Immature natural killer cell (primary cell): ENCODE data around the gene EYA2. TPM values are rescaled to one million over a fixed set of nuclear protein-coding genes. Genes with fewer than 3 reads are reported as not detected.
A peak's percentile ranks its signal among the peaks of the same experiment; 100 is the strongest.

Source experiments
- DNase-seq, 3 donors: peaks; one replicate each; pipeline ENCODE4 v3.0.0; 2022; ENCODE audit warnings: mixed read lengths in 1 of 3
- H3K27ac Mint-ChIP-seq, 6 donors: one replicate each; pipeline ENCODE4 v1.8.0; 2020; ENCODE audit warnings: mixed read lengths in 6 of 6, mild to moderate bottlenecking in 5 of 6, inconsistent platforms in 4 of 6, moderate library complexity in 3 of 6
- H3K27me3 Mint-ChIP-seq, 3 donors: one replicate each; pipeline ENCODE4 v1.8.0; 2020 to 2021; ENCODE audit warnings: low read depth in 3 of 3, mild to moderate bottlenecking in 3 of 3, mixed read lengths in 3 of 3, moderate library complexity in 3 of 3, inconsistent platforms in 1 of 3
- H3K36me3 Mint-ChIP-seq, 3 donors: one replicate each; pipeline ENCODE4 v1.8.0; 2020; ENCODE audit warnings: mixed read lengths in 3 of 3, inconsistent platforms in 2 of 3, mild to moderate bottlenecking in 2 of 3
- H3K4me1 Mint-ChIP-seq, 2 donors: one replicate each; pipeline ENCODE4 v1.8.0; 2020; ENCODE audit warnings: inconsistent platforms in 2 of 2, mild to moderate bottlenecking in 2 of 2, mixed read lengths in 2 of 2, moderate library complexity in 1 of 2
- H3K4me3 Mint-ChIP-seq, 5 donors: one replicate each; pipeline ENCODE4 v1.8.0; 2020; ENCODE audit warnings: mild to moderate bottlenecking in 5 of 5, mixed read lengths in 5 of 5, inconsistent platforms in 3 of 5, moderate library complexity in 3 of 5
- H3K9me3 Mint-ChIP-seq, 6 donors: one replicate each; pipeline ENCODE4 v1.8.0; 2020; ENCODE audit warnings: mild to moderate bottlenecking in 6 of 6, mixed read lengths in 6 of 6, inconsistent platforms in 4 of 6, moderate library complexity in 3 of 6
- polyA plus RNA-seq, 3 donors: library from polyadenylated mRNA; unstranded; fragments of 300-500 nt; fragmentation: Illumina TruSeq; gene quantifications; one replicate each; pipeline ENCODE4 v1.2.3, GENCODE V29; 2021

EYA2 gene
- polyA plus RNA-seq, 3 donors from 2014 or later, result not detected

GRCh38 chr20:46992640-46993035, 98.0 kb downstream of the EYA2 start:
- Mint-ChIP-seq H3K27me3 (peaks cover 5 to 12% (median 9%) of the 10 kb centered on the region in 3 donors), H3K36me3 (no peaks in the 10 kb centered on the region), H3K4me3 (no peak overlapping the region), H3K4me1 (peaks cover 5 to 11% of the 10 kb centered on the region in 2 donors), H3K27ac (no peak overlapping the region), H3K9me3 (no peaks in the 10 kb centered on the region)
- no peak for DNase-seq

- Mint-ChIP-seq H3K9me3 (no peaks in the 10 kb centered on the region), H3K36me3 (no peaks in the 10 kb centered on the region), H3K4me1 (peaks cover 5 to 11% of the 10 kb centered on the region in 2 donors), H3K27me3 (peaks cover 5 to 12% (median 9%) of the 10 kb centered on the region in 3 donors), H3K4me3 (peak overlapping the region in 1 of 5 donors; percentile 24), H3K27ac (no peak overlapping the region)
- DNase-seq, result no peak
Observed at GRCh38 chr20:46993465-46994095, 98.9 kb downstream of the EYA2 start.

DNA sequence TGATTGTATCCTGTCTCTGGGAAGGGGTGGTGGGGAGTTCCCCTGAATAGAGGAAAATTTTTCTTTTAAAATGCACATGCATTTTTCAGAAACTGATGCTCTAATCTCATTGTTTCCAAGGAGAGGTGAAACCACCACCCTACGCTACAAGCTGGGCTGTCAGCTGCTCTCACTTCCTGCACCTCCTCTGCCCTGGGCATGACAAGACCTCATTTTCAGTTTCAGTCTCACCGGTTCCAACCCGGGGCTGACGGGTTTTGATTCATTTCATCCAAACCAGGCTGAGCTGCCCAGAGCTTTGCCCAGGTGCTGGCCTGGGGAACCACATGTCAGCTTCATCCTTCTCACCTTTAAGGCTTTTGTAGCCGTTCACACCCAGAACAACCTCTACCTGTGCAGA, 99.7 kb downstream of the EYA2 start:
- Mint-ChIP-seq H3K4me3 (peak overlapping the region; percentile 61 to 80 (median 73)), H3K27ac (peak overlapping the region in 4 of 6 donors; percentile 36 to 50 (median 42)), H3K36me3 (no peaks in the 10 kb centered on the region), H3K9me3 (no peaks in the 10 kb centered on the region), H3K27me3 (peaks cover 8 to 12% (median 9%) of the 10 kb centered on the region in 3 donors), H3K4me1 (peaks cover 5 to 11% of the 10 kb centered on the region in 2 donors)
- peak in 2 of 3 donors; percentile 2 to 5 for DNase-seq

- H3K4me3 Mint-ChIP-seq, result no peak overlapping the region
- H3K9me3 Mint-ChIP-seq, result no peaks in the 10 kb centered on the region
- no peaks in the 10 kb centered on the region for H3K36me3 Mint-ChIP-seq
- H3K4me1 Mint-ChIP-seq, result peaks cover 5 to 11% of the 10 kb centered on the region in 2 donors
- DNase-seq, result no peak
- no peak overlapping the region for H3K27ac Mint-ChIP-seq
- H3K27me3 Mint-ChIP-seq, result peaks cover 6 to 9% (median 6%) of the 10 kb centered on the region in 3 donors
Observed at GRCh38 chr20:46995561-46996142, 101.0 kb downstream of the EYA2 start.

DNA sequence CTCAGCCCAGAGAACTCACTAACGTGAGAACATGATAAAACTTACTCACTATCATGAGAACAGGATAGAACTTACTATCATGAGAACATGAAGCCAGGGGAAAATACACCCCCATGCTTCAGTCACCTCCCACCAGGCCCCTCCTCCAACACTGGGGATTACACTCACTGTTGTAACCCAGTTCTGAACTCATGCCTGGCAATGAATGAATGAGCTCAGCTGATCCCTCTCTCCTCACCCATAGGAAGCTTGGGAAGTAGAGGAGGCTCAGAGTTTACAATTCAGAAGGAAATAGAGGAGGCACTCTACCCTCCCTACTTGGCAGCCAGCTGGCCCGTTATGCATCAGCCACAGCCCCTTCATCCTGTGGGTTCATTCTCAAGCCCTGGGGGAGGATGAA, 102.5 kb downstream of the EYA2 start:
- H3K4me1 Mint-ChIP-seq, result peaks cover 5 to 11% of the 10 kb centered on the region in 2 donors
- H3K36me3 Mint-ChIP-seq, result no peaks in the 10 kb centered on the region
- H3K4me3 Mint-ChIP-seq, result no peak overlapping the region
- DNase-seq, result no peak
- H3K27ac Mint-ChIP-seq, result no peak overlapping the region
- peaks cover 4 to 10% (median 6%) of the 10 kb centered on the region in 3 donors for H3K27me3 Mint-ChIP-seq
- H3K9me3 Mint-ChIP-seq, result no peaks in the 10 kb centered on the region

GRCh38 chr20:46998477-46999240, 104.0 kb downstream of the EYA2 start:
- no peak overlapping the region for H3K27ac Mint-ChIP-seq

GRCh38 chr20:46999801-47000465, 105.3 kb downstream of the EYA2 start:
- DNase-seq, result no peak
- Mint-ChIP-seq H3K36me3 (no peaks in the 10 kb centered on the region), H3K9me3 (peaks cover 0 to 2% (median 0%) of the 10 kb centered on the region in 6 donors), H3K27ac (no peak overlapping the region), H3K4me3 (no peak overlapping the region), H3K27me3 (peaks cover 0 to 18% (median 7%) of the 10 kb centered on the region in 3 donors), H3K4me1 (no peaks in the 10 kb centered on the region)

More at GRCh38 chr20:46998477-46999240, 104.0 kb downstream of the EYA2 start:
- no peak for DNase-seq
- Mint-ChIP-seq H3K9me3 (peaks cover 0 to 1% (median 0%) of the 10 kb centered on the region in 6 donors), H3K4me1 (peaks cover 5 to 10% of the 10 kb centered on the region in 2 donors), H3K36me3 (no peaks in the 10 kb centered on the region), H3K4me3 (no peak overlapping the region), H3K27me3 (peaks cover 2 to 12% (median 7%) of the 10 kb centered on the region in 3 donors)

GRCh38 chr20:47003223-47003622, 108.6 kb downstream of the EYA2 start:
- Mint-ChIP-seq H3K4me3 (no peak overlapping the region), H3K27me3 (peaks cover 5 to 16% (median 9%) of the 10 kb centered on the region in 3 donors), H3K27ac (no peak overlapping the region), H3K4me1 (no peaks in the 10 kb centered on the region), H3K9me3 (peaks cover 0 to 2% (median 0%) of the 10 kb centered on the region in 6 donors), H3K36me3 (no peaks in the 10 kb centered on the region)
- no peak for DNase-seq

GRCh38 chr20:47004179-47004578, 109.5 kb downstream of the EYA2 start:
- Mint-ChIP-seq H3K27me3 (peaks cover 5 to 20% (median 6%) of the 10 kb centered on the region in 3 donors), H3K27ac (no peak overlapping the region), H3K36me3 (no peaks in the 10 kb centered on the region), H3K9me3 (peaks cover 0 to 2% (median 0%) of the 10 kb centered on the region in 6 donors), H3K4me3 (no peak overlapping the region), H3K4me1 (no peaks in the 10 kb centered on the region)
- no peak for DNase-seq

GRCh38 chr20:47007826-47008655, 113.4 kb downstream of the EYA2 start:
- Mint-ChIP-seq H3K27me3 (peaks cover 3 to 16% (median 5%) of the 10 kb centered on the region in 3 donors), H3K4me1 (no peaks in the 10 kb centered on the region), H3K9me3 (peaks cover 0 to 2% (median 0%) of the 10 kb centered on the region in 6 donors), H3K27ac (no peak overlapping the region), H3K36me3 (no peaks in the 10 kb centered on the region), H3K4me3 (no peak overlapping the region)
- no peak for DNase-seq

GRCh38 chr20:47008842-47009518, 114.3 kb downstream of the EYA2 start:
- no peak for DNase-seq
- H3K36me3 Mint-ChIP-seq, result no peaks in the 10 kb centered on the region
- H3K27ac Mint-ChIP-seq, result no peak overlapping the region
- H3K4me3 Mint-ChIP-seq, result no peak overlapping the region
- H3K27me3 Mint-ChIP-seq, result peaks cover 2 to 15% (median 5%) of the 10 kb centered on the region in 3 donors
- H3K9me3 Mint-ChIP-seq, result no peaks in the 10 kb centered on the region
- no peaks in the 10 kb centered on the region for H3K4me1 Mint-ChIP-seq

- no peaks in the 10 kb centered on the region for H3K9me3 Mint-ChIP-seq
- DNase-seq, result no peak
- no peaks in the 10 kb centered on the region for H3K36me3 Mint-ChIP-seq
- H3K27me3 Mint-ChIP-seq, result peaks cover 2 to 10% (median 5%) of the 10 kb centered on the region in 3 donors
- H3K4me3 Mint-ChIP-seq, result no peak overlapping the region
- no peak overlapping the region for H3K27ac Mint-ChIP-seq
- no peaks in the 10 kb centered on the region for H3K4me1 Mint-ChIP-seq
Observed at GRCh38 chr20:47009784-47010183, 115.1 kb downstream of the EYA2 start.
